SK-N-SH (cell line): Measurements from ENCODE around the gene PHKG1.

Experiments used
- FOXJ3 ChIP-seq: sonication (generic); formaldehyde crosslinking; IDR thresholded peaks from 2 replicates; pipeline ENCODE4 v1.5.1; 2020; ENCODE audit warnings: mild to moderate bottlenecking, missing genetic modification reagents
- POLR2AphosphoS5 ChIP-seq: IDR thresholded peaks from 2 replicates; pipeline ENCODE4 v1.6.1; 2012; ENCODE audit warnings: low read depth, low read length
- RFX5 ChIP-seq: IDR thresholded peaks from 2 replicates; pipeline ENCODE4 v1.6.1; 2012; ENCODE audit warnings: mild to moderate bottlenecking, improper control_type of control experiment, low read length
- YY1 ChIP-seq: IDR thresholded peaks from 2 replicates; pipeline ENCODE4 v1.4.0; 2012; ENCODE audit warnings: low read depth, mild to moderate bottlenecking
- TF ChIP-seq, protein P1 (sequence below): fragments of 200-600 bp; sonication (generic); IDR thresholded peaks from 2 replicates; pipeline ENCODE4 v1.6.1; 2017; ENCODE audit warnings: antibody characterized with exemption, mild to moderate bottlenecking, moderate library complexity
- TF ChIP-seq, protein P2 (sequence below): IDR thresholded peaks from 2 replicates; pipeline ENCODE4; 2012
- TF ChIP-seq, protein P3 (sequence below): IDR thresholded peaks from 2 replicates; pipeline ENCODE4 v1.6.1; 2012; ENCODE audit warnings: mild to moderate bottlenecking, low read depth, low read length, moderate library complexity
- TF ChIP-seq, protein P4 (sequence below): fragments of 150-350 bp; IDR thresholded peaks from 2 replicates; pipeline ENCODE4 v1.6.1; 2016; ENCODE audit warnings: mild to moderate bottlenecking, low read depth, low read length

DNA sequence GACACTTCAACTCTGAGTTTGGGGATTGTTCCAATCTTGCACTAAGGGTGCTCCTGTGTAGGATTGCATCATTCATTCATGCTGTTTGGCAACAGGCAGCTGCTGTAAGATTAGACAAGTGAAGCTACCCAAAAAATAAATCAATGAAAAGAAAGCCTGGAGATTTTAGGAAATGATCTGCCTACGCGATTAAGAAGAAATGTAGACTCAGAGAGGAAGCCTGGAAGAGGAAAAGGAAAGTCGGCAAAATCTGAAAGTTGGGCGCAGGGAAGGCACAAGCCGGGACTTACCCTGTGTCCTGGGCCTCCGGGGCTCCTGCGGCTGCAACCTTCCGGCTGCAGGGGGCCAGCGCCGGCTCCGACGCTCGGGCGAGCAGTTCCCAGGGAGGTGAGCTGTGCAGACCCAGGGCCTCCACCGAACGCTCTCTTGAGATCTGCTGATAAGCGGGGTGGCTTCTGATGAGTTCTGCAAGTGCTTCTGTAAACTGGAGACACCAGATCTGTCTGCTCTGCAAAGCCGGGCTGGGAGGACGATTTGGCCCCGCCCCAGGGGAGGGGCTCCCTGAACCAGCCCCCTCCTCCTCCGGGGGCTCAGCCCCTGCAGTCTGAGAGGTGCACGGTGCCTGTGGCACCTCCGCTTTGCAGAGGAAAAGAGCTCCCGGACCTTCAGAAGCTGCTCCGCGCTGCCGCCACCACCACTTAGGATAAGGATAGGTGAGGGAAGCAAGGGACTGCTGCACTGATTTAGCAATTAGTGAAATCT, 58.9 kb downstream of the PHKG1 start:
- TF ChIP-seq RFX5 (peak; percentile 26; the same call in 1 of the 2 replicates), FOXJ3 (CRISPR knock-in tag) (peak; percentile 61; the same call in 1 of the 2 replicates), POLR2AphosphoS5 (peak; percentile 89), YY1 (no peak)
- TF ChIP-seq, protein P1, sequence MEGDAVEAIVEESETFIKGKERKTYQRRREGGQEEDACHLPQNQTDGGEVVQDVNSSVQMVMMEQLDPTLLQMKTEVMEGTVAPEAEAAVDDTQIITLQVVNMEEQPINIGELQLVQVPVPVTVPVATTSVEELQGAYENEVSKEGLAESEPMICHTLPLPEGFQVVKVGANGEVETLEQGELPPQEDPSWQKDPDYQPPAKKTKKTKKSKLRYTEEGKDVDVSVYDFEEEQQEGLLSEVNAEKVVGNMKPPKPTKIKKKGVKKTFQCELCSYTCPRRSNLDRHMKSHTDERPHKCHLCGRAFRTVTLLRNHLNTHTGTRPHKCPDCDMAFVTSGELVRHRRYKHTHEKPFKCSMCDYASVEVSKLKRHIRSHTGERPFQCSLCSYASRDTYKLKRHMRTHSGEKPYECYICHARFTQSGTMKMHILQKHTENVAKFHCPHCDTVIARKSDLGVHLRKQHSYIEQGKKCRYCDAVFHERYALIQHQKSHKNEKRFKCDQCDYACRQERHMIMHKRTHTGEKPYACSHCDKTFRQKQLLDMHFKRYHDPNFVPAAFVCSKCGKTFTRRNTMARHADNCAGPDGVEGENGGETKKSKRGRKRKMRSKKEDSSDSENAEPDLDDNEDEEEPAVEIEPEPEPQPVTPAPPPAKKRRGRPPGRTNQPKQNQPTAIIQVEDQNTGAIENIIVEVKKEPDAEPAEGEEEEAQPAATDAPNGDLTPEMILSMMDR = peak; percentile 53
- TF ChIP-seq, protein P2, sequence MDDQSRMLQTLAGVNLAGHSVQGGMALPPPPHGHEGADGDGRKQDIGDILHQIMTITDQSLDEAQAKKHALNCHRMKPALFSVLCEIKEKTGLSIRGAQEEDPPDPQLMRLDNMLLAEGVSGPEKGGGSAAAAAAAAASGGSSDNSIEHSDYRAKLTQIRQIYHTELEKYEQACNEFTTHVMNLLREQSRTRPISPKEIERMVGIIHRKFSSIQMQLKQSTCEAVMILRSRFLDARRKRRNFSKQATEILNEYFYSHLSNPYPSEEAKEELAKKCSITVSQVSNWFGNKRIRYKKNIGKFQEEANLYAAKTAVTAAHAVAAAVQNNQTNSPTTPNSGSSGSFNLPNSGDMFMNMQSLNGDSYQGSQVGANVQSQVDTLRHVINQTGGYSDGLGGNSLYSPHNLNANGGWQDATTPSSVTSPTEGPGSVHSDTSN = no peak
- TF ChIP-seq, protein P3, sequence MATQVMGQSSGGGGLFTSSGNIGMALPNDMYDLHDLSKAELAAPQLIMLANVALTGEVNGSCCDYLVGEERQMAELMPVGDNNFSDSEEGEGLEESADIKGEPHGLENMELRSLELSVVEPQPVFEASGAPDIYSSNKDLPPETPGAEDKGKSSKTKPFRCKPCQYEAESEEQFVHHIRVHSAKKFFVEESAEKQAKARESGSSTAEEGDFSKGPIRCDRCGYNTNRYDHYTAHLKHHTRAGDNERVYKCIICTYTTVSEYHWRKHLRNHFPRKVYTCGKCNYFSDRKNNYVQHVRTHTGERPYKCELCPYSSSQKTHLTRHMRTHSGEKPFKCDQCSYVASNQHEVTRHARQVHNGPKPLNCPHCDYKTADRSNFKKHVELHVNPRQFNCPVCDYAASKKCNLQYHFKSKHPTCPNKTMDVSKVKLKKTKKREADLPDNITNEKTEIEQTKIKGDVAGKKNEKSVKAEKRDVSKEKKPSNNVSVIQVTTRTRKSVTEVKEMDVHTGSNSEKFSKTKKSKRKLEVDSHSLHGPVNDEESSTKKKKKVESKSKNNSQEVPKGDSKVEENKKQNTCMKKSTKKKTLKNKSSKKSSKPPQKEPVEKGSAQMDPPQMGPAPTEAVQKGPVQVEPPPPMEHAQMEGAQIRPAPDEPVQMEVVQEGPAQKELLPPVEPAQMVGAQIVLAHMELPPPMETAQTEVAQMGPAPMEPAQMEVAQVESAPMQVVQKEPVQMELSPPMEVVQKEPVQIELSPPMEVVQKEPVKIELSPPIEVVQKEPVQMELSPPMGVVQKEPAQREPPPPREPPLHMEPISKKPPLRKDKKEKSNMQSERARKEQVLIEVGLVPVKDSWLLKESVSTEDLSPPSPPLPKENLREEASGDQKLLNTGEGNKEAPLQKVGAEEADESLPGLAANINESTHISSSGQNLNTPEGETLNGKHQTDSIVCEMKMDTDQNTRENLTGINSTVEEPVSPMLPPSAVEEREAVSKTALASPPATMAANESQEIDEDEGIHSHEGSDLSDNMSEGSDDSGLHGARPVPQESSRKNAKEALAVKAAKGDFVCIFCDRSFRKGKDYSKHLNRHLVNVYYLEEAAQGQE = no peak
- TF ChIP-seq, protein P4, sequence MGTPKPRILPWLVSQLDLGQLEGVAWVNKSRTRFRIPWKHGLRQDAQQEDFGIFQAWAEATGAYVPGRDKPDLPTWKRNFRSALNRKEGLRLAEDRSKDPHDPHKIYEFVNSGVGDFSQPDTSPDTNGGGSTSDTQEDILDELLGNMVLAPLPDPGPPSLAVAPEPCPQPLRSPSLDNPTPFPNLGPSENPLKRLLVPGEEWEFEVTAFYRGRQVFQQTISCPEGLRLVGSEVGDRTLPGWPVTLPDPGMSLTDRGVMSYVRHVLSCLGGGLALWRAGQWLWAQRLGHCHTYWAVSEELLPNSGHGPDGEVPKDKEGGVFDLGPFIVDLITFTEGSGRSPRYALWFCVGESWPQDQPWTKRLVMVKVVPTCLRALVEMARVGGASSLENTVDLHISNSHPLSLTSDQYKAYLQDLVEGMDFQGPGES = no peak
